T-cell (primary cell): ENCODE measurements around the gene IL10RB. TPM values are rescaled to one million over a fixed set of nuclear protein-coding genes. Genes with fewer than 3 reads are reported as not detected.

Experiments
- ATAC-seq, 4 experiments: fragments of 200-7000 bp in 3 of 4; fragments of 150-1000 bp in 1 of 4; cut with Tn5 transposase; replicated peaks in 1 of 4; 1 replicate in 3 of 4; 2 replicates in 1 of 4; pipeline ENCODE4 v1.10.0; 2021; ENCODE audit warnings: moderate library complexity in 3 of 4, mild to moderate bottlenecking in 2 of 4, moderate number of reproducible peaks in 1 of 4
- CTCF ChIA-PET, 2 donors: fragments of 300-600 bp; sonication (Branson Sonifier 250); formaldehyde crosslinking; loops; one replicate each; lab custom pipeline; 2022; ENCODE audit warnings: antibody characterized with exemption in 2 of 2; lab: Charles Lee
- POLR2A ChIA-PET, 2 donors: fragments of 300-600 bp; sonication (Branson Sonifier 250); formaldehyde crosslinking; loops; one replicate each; lab custom pipeline; 2022; ENCODE audit warnings: antibody characterized with exemption in 2 of 2; lab: Charles Lee
- DNase-seq, 35 experiments: peaks; one replicate each; pipeline versions ENCODE4 v3.0.0 to v3.0.0-alpha.2; 2013 to 2023
- H3K27ac ChIP-seq: one replicate; pipeline ENCODE4 v1.5.1; 2013; ENCODE audit warnings: low read length
- H3K27me3 ChIP-seq, 2 experiments: replicated peaks in 1 of 2; 1 replicate in 1 of 2; 2 replicates in 1 of 2; pipeline versions ENCODE4 v1.6.1 to v1.7.0; 2013; ENCODE audit warnings: low read length in 1 of 2, mixed read lengths in 1 of 2; ENCODE audit not compliant: control insufficient read depth in 2 of 2, insufficient read depth in 2 of 2; ENCODE audit errors: extremely low read depth in 1 of 2
- H3K36me3 ChIP-seq, 2 donors: 1 replicate in 1 of 2; 2 replicates in 1 of 2; pipeline versions ENCODE4 v1.6.1 to v1.7.0; 2013; ENCODE audit warnings: low read length in 1 of 2; ENCODE audit not compliant: control insufficient read depth in 2 of 2, insufficient read depth in 1 of 2; ENCODE audit errors: extremely low read depth in 1 of 2
- H3K4me1 ChIP-seq, 2 experiments: 1 replicate in 1 of 2; 2 replicates in 1 of 2; pipeline versions ENCODE4 v1.6.1 to v1.7.0; 2013; ENCODE audit warnings: low read length in 2 of 2, mixed read lengths in 1 of 2; ENCODE audit not compliant: insufficient read depth in 2 of 2, control insufficient read depth in 1 of 2; ENCODE audit errors: extremely low read depth in 1 of 2
- H3K4me3 ChIP-seq, 2 donors: 1 replicate in 1 of 2; 2 replicates in 1 of 2; pipeline versions ENCODE4 v1.5.1 to v1.7.0; 2013; ENCODE audit warnings: mild to moderate bottlenecking in 2 of 2, low read length in 1 of 2, moderate library complexity in 1 of 2; ENCODE audit not compliant: control insufficient read depth in 1 of 2; ENCODE audit errors: extremely low read depth in 1 of 2
- H3K9me3 ChIP-seq: 2 replicates; pipeline ENCODE4 v1.7.0; 2013
- H3K27ac Mint-ChIP-seq, 2 donors: one replicate each; pipeline ENCODE4 v1.8.0; 2020 to 2021; ENCODE audit warnings: mild to moderate bottlenecking in 2 of 2, mixed read lengths in 2 of 2
- H3K27me3 Mint-ChIP-seq, 2 donors: one replicate each; pipeline ENCODE4 v1.8.0; 2021 to 2022; ENCODE audit warnings: mixed read lengths in 2 of 2
- H3K36me3 Mint-ChIP-seq: one replicate; pipeline ENCODE4 v1.8.0; 2021; ENCODE audit warnings: mixed read lengths
- H3K4me1 Mint-ChIP-seq, 3 donors: one replicate each; pipeline ENCODE4 v1.8.0; 2020 to 2022; ENCODE audit warnings: mixed read lengths in 3 of 3, mild to moderate bottlenecking in 1 of 3
- H3K4me3 Mint-ChIP-seq, 3 donors: one replicate each; pipeline ENCODE4 v1.8.0; 2020 to 2022; ENCODE audit warnings: mild to moderate bottlenecking in 3 of 3, mixed read lengths in 3 of 3, moderate library complexity in 3 of 3
- H3K9me3 Mint-ChIP-seq, 3 donors: one replicate each; pipeline ENCODE4 v1.8.0; 2020 to 2022; ENCODE audit warnings: mixed read lengths in 3 of 3
- WGBS: methylation state at CpG from one replicate; pipeline ENCODE4 v1.1.5; 2013; ENCODE audit warnings: missing lambda C conversion rate; ENCODE audit not compliant: insufficient coverage; 5-methylcytosine and 5-hydroxymethylcytosine counted together
- total RNA-seq, 35 experiments: library from RNA in 6 of 35; stranded (reverse) in 6 of 35; fragments of 120-200 nt in 1 of 35; gene quantifications; one replicate each; pipeline versions ENCODE4 v1.2.1 to v1.2.4 and lab custom pipeline; 2013 to 2026

The IL10RB gene
- total RNA-seq, 5 donors from 2014 or later (not counting 1 experiment from before 2014, with no cell fraction given), result 19.5 to 29.6 (median 25.6) TPM

GRCh38 chr21:33301632-33302002, 35.5 kb downstream of the IL10RB start:
- CTCF ChIA-PET, result interaction anchor here in 1 of 2 donors (0.6 kb wide), 1 partner anchor 144 kb away, joined by 3 read pairs; no protein-coding TSS in a partner anchor
- Histone ChIP-seq H3K4me1 (peaks cover 28 to 35% of the 10 kb centered on the region in 2 experiments), H3K4me3 (no peak overlapping the region), H3K9me3 (no peaks in the 10 kb centered on the region), H3K36me3 (no peaks in the 10 kb centered on the region), H3K27me3 (no peaks in the 10 kb centered on the region), H3K27ac (no peak overlapping the region)
- ATAC-seq (no peak), DNase-seq (no peak)
- peak overlapping the region; percentile 73 to 92 for H3K27ac Mint-ChIP-seq
- POLR2A ChIA-PET, result no interaction called here
- H3K4me1 Mint-ChIP-seq, result peaks cover 47 to 65% (median 58%) of the 10 kb centered on the region in 3 donors
- no peaks in the 10 kb centered on the region for H3K27me3 Mint-ChIP-seq
- peaks cover 3% of the 10 kb centered on the region for H3K36me3 Mint-ChIP-seq
- H3K9me3 Mint-ChIP-seq, result no peaks in the 10 kb centered on the region
- H3K4me3 Mint-ChIP-seq, result peak overlapping the region in 2 of 3 donors; percentile 41 to 70
- 100% methylated on average over 1 of the region's 2 CpGs for WGBS

- Mint-ChIP-seq H3K9me3 (no peaks in the 10 kb centered on the region), H3K4me3 (no peak overlapping the region), H3K36me3 (peaks cover 2% of the 10 kb centered on the region), H3K27ac (peak overlapping the region in 1 of 2 donors; percentile 92), H3K27me3 (no peaks in the 10 kb centered on the region), H3K4me1 (peaks cover 47 to 69% (median 58%) of the 10 kb centered on the region in 3 donors)
- ATAC-seq (no peak), DNase-seq (no peak)
- Histone ChIP-seq H3K9me3 (no peaks in the 10 kb centered on the region), H3K4me1 (peaks cover 28 to 35% of the 10 kb centered on the region in 2 experiments), H3K4me3 (no peak overlapping the region), H3K27ac (no peak overlapping the region), H3K27me3 (no peaks in the 10 kb centered on the region), H3K36me3 (no peaks in the 10 kb centered on the region)
- 100% methylated on average over 7 of the region's 7 CpGs for WGBS
- POLR2A ChIA-PET, result no interaction called here
- CTCF ChIA-PET, result interaction anchor here in 1 of 2 donors (0.6 kb wide), 1 partner anchor 143 kb away, joined by 3 read pairs; no protein-coding TSS in a partner anchor
Observed at GRCh38 chr21:33302055-33302454, 35.9 kb downstream of the IL10RB start.

- ATAC-seq, result no peak
- H3K36me3 ChIP-seq, result no peaks in the 10 kb centered on the region
- no peaks in the 10 kb centered on the region for H3K9me3 ChIP-seq
- H3K27ac ChIP-seq, result no peak overlapping the region
- Mint-ChIP-seq H3K27ac (peak overlapping the region in 1 of 2 donors; percentile 34), H3K36me3 (no peaks in the 10 kb centered on the region), H3K4me1 (peaks cover 45 to 75% (median 58%) of the 10 kb centered on the region in 3 donors), H3K9me3 (no peaks in the 10 kb centered on the region), H3K27me3 (no peaks in the 10 kb centered on the region), H3K4me3 (no peak overlapping the region)
- H3K4me3 ChIP-seq, result no peak overlapping the region
- CTCF ChIA-PET, result interaction anchor here in 1 of 2 donors (0.7 kb wide), 1 partner anchor 53 kb away, joined by 6 read pairs; no protein-coding TSS in a partner anchor
- DNase-seq, result no peak
- H3K27me3 ChIP-seq, result no peaks in the 10 kb centered on the region
- 96% methylated on average over 3 of the region's 7 CpGs for WGBS
- POLR2A ChIA-PET, result no interaction called here
- H3K4me1 ChIP-seq, result peaks cover 28 to 35% of the 10 kb centered on the region in 2 experiments
Observed at GRCh38 chr21:33302796-33303195, 36.6 kb downstream of the IL10RB start.

GRCh38 chr21:33305344-33305671, 39.1 kb downstream of the IL10RB start:
- Histone ChIP-seq H3K27ac (no peak overlapping the region), H3K27me3 (no peaks in the 10 kb centered on the region), H3K4me3 (no peak overlapping the region), H3K4me1 (peaks cover 23 to 24% of the 10 kb centered on the region in 2 experiments), H3K36me3 (no peaks in the 10 kb centered on the region), H3K9me3 (no peaks in the 10 kb centered on the region)
- no CpG with 5 or more reads among the region's 4 CpGs for WGBS
- DNase-seq (no peak), ATAC-seq (no peak)
- peaks cover 38 to 65% (median 49%) of the 10 kb centered on the region in 3 donors for H3K4me1 Mint-ChIP-seq
- CTCF ChIA-PET, result no interaction called here
- no peaks in the 10 kb centered on the region for H3K27me3 Mint-ChIP-seq
- POLR2A ChIA-PET, result no interaction called here
- H3K4me3 Mint-ChIP-seq, result no peak overlapping the region
- no peak overlapping the region for H3K27ac Mint-ChIP-seq
- no peaks in the 10 kb centered on the region for H3K36me3 Mint-ChIP-seq
- peaks cover 0 to 3% (median 0%) of the 10 kb centered on the region in 3 donors for H3K9me3 Mint-ChIP-seq

- Histone ChIP-seq H3K9me3 (no peaks in the 10 kb centered on the region), H3K4me1 (peaks cover 17% of the 10 kb centered on the region in 2 experiments), H3K36me3 (no peaks in the 10 kb centered on the region), H3K27me3 (no peaks in the 10 kb centered on the region), H3K4me3 (no peak overlapping the region), H3K27ac (no peak overlapping the region)
- no peak overlapping the region for H3K27ac Mint-ChIP-seq
- CTCF ChIA-PET, result no interaction called here
- POLR2A ChIA-PET, result no interaction called here
- WGBS, result no CpG with 5 or more reads among the region's 2 CpGs
- no peak for ATAC-seq
- no peak overlapping the region for H3K4me3 Mint-ChIP-seq
- no peaks in the 10 kb centered on the region for H3K27me3 Mint-ChIP-seq
- peaks cover 31 to 59% (median 43%) of the 10 kb centered on the region in 3 donors for H3K4me1 Mint-ChIP-seq
- peaks cover 0 to 3% (median 0%) of the 10 kb centered on the region in 3 donors for H3K9me3 Mint-ChIP-seq
- no peak for DNase-seq
- H3K36me3 Mint-ChIP-seq, result no peaks in the 10 kb centered on the region
Observed at GRCh38 chr21:33305938-33306337, 39.8 kb downstream of the IL10RB start.

- peak in 3 of 4 experiments; percentile 60 to 66 (median 66) for ATAC-seq
- Mint-ChIP-seq H3K27ac (peak overlapping the region; percentile 15 to 23), H3K4me1 (peaks cover 21 to 37% (median 24%) of the 10 kb centered on the region in 3 donors), H3K27me3 (no peaks in the 10 kb centered on the region), H3K9me3 (peaks cover 0 to 7% (median 0%) of the 10 kb centered on the region in 3 donors), H3K4me3 (no peak overlapping the region), H3K36me3 (no peaks in the 10 kb centered on the region)
- DNase-seq, result peak in 24 of 35 experiments; percentile 14 to 51 (median 30)
- Histone ChIP-seq H3K36me3 (no peaks in the 10 kb centered on the region), H3K4me1 (peaks cover 7% of the 10 kb centered on the region in 2 experiments), H3K27ac (no peak overlapping the region), H3K4me3 (no peak overlapping the region), H3K9me3 (no peaks in the 10 kb centered on the region), H3K27me3 (no peaks in the 10 kb centered on the region)
- WGBS, result no CpG with 5 or more reads among the region's 6 CpGs
- ChIA-PET POLR2A (interaction anchor here (0.6 to 0.8 kb wide), 2 partner anchors 16 to 89 kb away, joined by 3 to 4 read pairs; partner anchors contain the start of gene IFNAR1 (in 1 of the 2)), CTCF (interaction anchor here (0.8 to 1.8 kb wide), 3 partner anchors 12 to 109 kb away, joined by 3 to 4 read pairs (median 4); no protein-coding TSS in a partner anchor)
Observed at GRCh38 chr21:33308586-33309490, 42.7 kb downstream of the IL10RB start.
